ENCODE data around the gene SLC2A13.
"Not testable (repeated sequence)": the region's sequence is repeated elsewhere in the genome, so short reads cannot be mapped to it uniquely, and the experiment has no call there.

Gene SLC2A13

DNA sequence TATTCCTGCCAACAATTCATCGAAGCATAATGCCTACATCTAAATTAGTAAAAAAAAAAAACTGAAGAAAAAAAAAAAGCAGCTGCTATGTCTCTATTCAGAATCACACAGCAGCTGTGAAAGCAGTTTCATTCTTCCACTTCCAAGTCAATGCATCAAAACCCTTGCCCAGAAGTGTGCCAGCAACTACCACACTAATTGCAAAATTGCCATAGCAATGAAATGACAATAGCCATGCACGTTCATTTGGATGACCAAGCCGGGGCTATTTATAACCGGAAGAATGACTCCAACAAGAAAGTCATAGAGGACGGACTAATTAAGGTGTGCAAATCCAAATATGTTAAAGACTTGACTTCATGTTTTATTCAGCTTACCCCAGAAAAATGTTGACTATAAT, 42.5 kb downstream of the SLC2A13 start:
- Histone ChIP-seq H3K9me3 (ENCODE audit: insufficient read depth, low read depth, low read length) (no peaks in the 10 kb centered on the region), H3K4me3 (ENCODE audit: low read length) (no peak overlapping the region), H3K9ac (ENCODE audit: low read depth, low read length) (no peak overlapping the region), H3K27me3 (ENCODE audit: insufficient read depth, low read length) (no peaks in the 10 kb centered on the region), H3K36me3 (ENCODE audit: insufficient read depth, low read length) (no peaks in the 10 kb centered on the region), H3K4me1 (ENCODE audit: insufficient read depth, low read length) (no peaks in the 10 kb centered on the region), H3K27ac (ENCODE audit: low read depth, low read length) (no peak overlapping the region)
- 93% methylated on average over 5 of the region's 5 CpGs for WGBS

DNA sequence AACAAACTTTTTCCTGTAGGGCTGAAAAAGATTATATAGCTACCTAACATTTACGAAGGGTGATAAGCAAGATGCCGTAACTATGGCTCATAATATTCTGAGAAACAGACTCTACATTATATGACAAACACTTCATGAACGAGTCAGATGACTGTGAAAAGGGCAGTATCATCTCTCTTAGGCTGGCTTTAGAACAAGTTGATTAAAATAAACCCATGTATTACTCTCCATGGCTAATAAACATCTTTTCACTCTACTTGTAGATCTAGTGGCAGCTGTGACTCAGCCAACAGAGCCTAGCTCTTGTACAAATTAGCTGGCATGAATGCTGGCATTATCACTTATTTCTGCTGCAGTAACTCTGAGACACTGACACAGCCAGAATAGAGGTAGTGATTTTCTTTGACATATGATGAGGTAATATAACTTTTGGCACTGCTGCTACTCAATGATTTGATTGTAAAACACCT, 47.1 kb downstream of the SLC2A13 start:
- no peaks in the 10 kb centered on the region for H3K4me1 ChIP-seq (ENCODE audit: insufficient read depth, low read length)
- H3K36me3 ChIP-seq (ENCODE audit: insufficient read depth, low read length): no peaks in the 10 kb centered on the region
- no peak overlapping the region for H3K4me3 ChIP-seq (ENCODE audit: low read length)
- H3K27me3 ChIP-seq (ENCODE audit: insufficient read depth, low read length): no peaks in the 10 kb centered on the region
- no peaks in the 10 kb centered on the region for H3K9me3 ChIP-seq (ENCODE audit: insufficient read depth, low read depth, low read length)
- H3K9ac ChIP-seq (ENCODE audit: low read depth, low read length): no peak overlapping the region
- 96% methylated on average over 3 of the region's 3 CpGs for WGBS
- H3K27ac ChIP-seq (ENCODE audit: low read depth, low read length): no peak overlapping the region

DNA sequence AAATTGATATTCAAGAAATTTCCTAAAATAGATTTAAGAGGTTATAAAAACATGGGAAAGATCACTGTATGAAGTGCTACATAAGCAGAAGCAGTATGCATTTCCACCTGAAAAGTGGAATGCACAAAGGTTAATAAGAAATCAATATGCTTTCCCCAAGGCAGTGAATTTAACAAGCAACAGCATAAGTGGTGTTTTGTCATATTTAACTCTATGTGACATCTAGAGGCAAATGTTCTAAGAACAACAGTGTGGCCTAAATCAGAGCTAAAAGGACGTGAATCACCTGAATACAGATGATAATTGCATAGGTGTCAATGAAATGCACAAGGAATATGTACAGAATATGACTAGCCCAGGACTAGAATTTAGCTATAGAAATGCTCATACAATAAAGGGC, 49.5 kb downstream of the SLC2A13 start:
- H3K9me3 ChIP-seq (ENCODE audit: insufficient read depth, low read depth, low read length): no peaks in the 10 kb centered on the region
- H3K27ac ChIP-seq (ENCODE audit: low read depth, low read length): no peak overlapping the region
- no peak overlapping the region for H3K4me3 ChIP-seq (ENCODE audit: low read length)
- H3K27me3 ChIP-seq (ENCODE audit: insufficient read depth, low read length): no peaks in the 10 kb centered on the region
- no peaks in the 10 kb centered on the region for H3K36me3 ChIP-seq (ENCODE audit: insufficient read depth, low read length)
- no peak overlapping the region for H3K9ac ChIP-seq (ENCODE audit: low read depth, low read length)
- no peaks in the 10 kb centered on the region for H3K4me1 ChIP-seq (ENCODE audit: insufficient read depth, low read length)
- WGBS: 90% methylated on average over 1 of the region's 1 CpG

DNA sequence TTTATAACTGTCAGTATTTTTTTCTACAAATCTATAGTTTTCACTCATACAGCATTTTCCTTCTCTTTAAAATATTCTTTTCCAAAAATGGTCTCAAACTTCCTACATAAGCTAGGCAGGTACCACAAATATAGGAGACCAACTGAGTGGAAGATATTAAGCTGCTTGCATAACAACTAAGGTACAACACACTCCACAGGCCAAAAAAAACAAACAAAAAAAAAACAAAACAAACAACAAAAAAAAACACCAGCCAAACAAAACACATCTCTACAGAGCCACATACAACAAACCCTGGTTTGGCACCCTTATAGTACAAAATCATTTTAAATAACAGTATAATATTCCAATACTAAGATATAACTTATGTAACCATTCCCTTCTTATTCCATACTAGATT, 50.1 kb downstream of the SLC2A13 start:
- Histone ChIP-seq H3K27ac (ENCODE audit: low read depth, low read length) (no peak overlapping the region), H3K9ac (ENCODE audit: low read depth, low read length) (no peak overlapping the region), H3K36me3 (ENCODE audit: insufficient read depth, low read length) (no peaks in the 10 kb centered on the region), H3K27me3 (ENCODE audit: insufficient read depth, low read length) (no peaks in the 10 kb centered on the region), H3K9me3 (ENCODE audit: insufficient read depth, low read depth, low read length) (no peaks in the 10 kb centered on the region), H3K4me3 (ENCODE audit: low read length) (no peak overlapping the region), H3K4me1 (ENCODE audit: insufficient read depth, low read length) (no peaks in the 10 kb centered on the region)

DNA sequence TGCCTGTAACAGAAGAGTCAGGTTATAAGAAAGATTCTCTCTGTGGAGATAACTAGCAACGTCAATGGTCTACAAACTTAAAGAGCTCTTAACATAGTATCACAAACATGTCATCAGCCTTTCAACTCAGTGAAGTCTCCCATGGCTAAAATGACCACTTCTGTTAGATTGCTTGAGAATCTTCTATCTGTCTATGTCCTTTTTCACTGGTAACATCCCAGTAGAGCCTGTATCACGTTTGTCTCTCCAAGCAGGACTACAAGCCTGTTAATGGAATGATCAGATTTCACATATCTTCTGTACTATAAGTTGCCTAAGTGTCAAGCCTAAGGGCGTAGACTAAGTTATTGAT, 50.7 kb downstream of the SLC2A13 start:
- Histone ChIP-seq H3K4me1 (ENCODE audit: insufficient read depth, low read length) (no peaks in the 10 kb centered on the region), H3K27ac (ENCODE audit: low read depth, low read length) (no peak overlapping the region), H3K27me3 (ENCODE audit: insufficient read depth, low read length) (no peaks in the 10 kb centered on the region), H3K9me3 (ENCODE audit: insufficient read depth, low read depth, low read length) (no peaks in the 10 kb centered on the region), H3K4me3 (ENCODE audit: low read length) (no peak overlapping the region), H3K9ac (ENCODE audit: low read depth, low read length) (no peak overlapping the region), H3K36me3 (ENCODE audit: insufficient read depth, low read length) (no peaks in the 10 kb centered on the region)
- WGBS: 93% methylated on average over 2 of the region's 3 CpGs

DNA sequence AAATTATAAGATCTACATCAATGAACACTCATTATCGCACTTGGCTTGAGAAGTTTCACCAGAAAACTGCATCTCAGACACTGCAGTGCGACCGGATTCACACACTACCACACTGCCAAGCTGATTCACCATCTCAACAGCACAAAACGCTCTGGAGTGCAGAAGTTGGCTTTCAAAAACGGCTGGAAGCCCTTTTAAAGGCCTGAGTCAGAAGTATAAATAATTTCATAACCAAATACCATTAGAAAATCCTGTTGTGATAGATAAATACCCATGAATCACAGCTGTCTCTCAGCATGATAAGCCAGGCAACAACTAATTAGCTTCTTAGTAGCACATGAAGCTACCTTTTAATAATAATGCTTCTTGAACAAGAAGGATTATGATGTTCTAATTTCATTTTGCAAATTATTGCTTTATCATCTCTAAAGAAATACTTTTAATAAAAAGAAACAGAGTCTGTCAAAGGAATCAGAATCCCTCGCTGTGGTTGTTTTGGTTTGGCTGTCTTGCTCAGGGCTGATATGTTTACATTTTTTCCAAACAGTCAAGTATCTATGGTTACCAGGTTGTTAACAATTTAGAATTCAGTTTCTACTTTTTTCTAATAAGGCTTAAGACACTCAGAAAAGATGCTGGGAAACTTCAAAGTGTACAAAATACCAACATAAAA, 51.2 kb downstream of the SLC2A13 start:
- 88% methylated on average over 5 of the region's 6 CpGs for WGBS

DNA sequence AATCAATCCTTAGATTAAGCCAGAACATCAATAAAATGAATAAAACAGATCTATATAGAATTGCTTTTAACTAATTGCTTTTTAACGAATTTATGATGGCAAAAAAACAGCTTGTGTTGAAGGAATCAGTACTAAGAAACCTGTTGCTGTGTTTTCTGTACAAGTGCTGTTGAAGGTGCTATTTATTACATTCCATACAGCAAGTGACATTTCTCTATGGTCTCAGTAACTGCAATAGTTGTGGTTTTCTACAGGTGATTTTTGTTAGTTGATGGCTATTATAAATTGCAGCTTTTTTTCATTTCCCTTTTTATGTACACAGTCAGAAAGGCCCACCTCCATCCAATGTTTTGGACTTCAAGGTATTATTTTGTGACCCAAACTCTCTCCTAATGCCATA, 56.6 kb downstream of the SLC2A13 start:
- no peak overlapping the region for H3K27ac ChIP-seq (ENCODE audit: low read depth, low read length)
- no peaks in the 10 kb centered on the region for H3K4me1 ChIP-seq (ENCODE audit: insufficient read depth, low read length)
- no peaks in the 10 kb centered on the region for H3K9me3 ChIP-seq (ENCODE audit: insufficient read depth, low read depth, low read length)
- no peaks in the 10 kb centered on the region for H3K27me3 ChIP-seq (ENCODE audit: insufficient read depth, low read length)
- H3K4me3 ChIP-seq (ENCODE audit: low read length): no peak overlapping the region
- no peak overlapping the region for H3K9ac ChIP-seq (ENCODE audit: low read depth, low read length)
- no peaks in the 10 kb centered on the region for H3K36me3 ChIP-seq (ENCODE audit: insufficient read depth, low read length)
- no CpG with 5 or more reads among the region's 1 CpG for WGBS

More for the DNA sequence above, 51.2 kb downstream of the SLC2A13 start:
- Histone ChIP-seq H3K9ac (ENCODE audit: low read depth, low read length) (no peak overlapping the region; the same call in 1 of the 2 replicates), H3K27me3 (ENCODE audit: insufficient read depth, low read length) (no peaks in the 10 kb centered on the region), H3K4me3 (ENCODE audit: low read length) (no peak overlapping the region), H3K4me1 (ENCODE audit: insufficient read depth, low read length) (no peaks in the 10 kb centered on the region), H3K36me3 (ENCODE audit: insufficient read depth, low read length) (no peaks in the 10 kb centered on the region), H3K9me3 (ENCODE audit: insufficient read depth, low read depth, low read length) (no peaks in the 10 kb centered on the region), H3K27ac (ENCODE audit: low read depth, low read length) (no peak overlapping the region)

DNA sequence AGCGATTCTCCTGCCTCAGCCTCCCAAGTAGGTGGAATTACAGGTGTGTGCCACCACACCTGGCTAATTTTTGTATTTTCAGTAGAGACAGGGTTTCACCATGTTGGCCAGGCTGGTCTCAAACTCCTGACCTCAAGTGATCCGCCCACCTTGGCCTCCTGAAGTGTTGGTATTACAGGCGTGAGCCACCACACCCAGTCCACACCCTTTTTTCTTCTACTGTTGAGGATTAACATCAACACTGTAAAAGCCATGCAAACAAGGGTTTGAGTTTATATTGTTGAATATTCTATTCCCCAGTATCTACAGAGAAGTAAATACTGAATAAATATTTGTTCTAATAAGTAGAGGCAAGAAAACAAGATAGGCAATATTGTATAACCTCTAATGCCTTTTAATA, 58.9 kb downstream of the SLC2A13 start:
- H3K27me3 ChIP-seq (ENCODE audit: insufficient read depth, low read length); H3K27ac ChIP-seq (ENCODE audit: low read depth, low read length); H3K9ac ChIP-seq (ENCODE audit: low read depth, low read length); H3K36me3 ChIP-seq (ENCODE audit: insufficient read depth, low read length); H3K9me3 ChIP-seq (ENCODE audit: insufficient read depth, low read depth, low read length); H3K4me1 ChIP-seq (ENCODE audit: insufficient read depth, low read length); H3K4me3 ChIP-seq (ENCODE audit: low read length): not testable (repeated sequence)
- 96% methylated on average over 3 of the region's 3 CpGs for WGBS

DNA sequence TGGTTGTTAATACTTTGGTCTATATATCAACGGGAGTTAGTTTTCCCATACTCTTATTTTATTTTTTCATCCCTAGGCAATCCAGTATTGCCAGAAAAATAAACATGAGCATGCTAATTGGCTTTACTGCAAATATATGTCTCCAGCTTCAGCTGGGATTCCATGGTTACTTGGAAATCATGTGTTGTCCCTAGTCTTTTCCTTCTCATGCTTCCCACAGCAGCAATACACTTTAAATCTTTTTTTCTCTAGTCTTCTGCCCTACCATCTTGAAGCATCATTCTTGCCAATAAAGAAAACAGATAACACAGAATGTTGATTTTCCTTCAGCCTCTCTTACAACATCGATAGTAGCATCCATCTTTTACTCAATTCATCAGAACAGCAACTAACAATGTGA, 60.2 kb downstream of the SLC2A13 start:
- H3K9ac ChIP-seq (ENCODE audit: low read depth, low read length): no peak overlapping the region
- WGBS: 99% methylated on average over 2 of the region's 2 CpGs
- H3K36me3 ChIP-seq (ENCODE audit: insufficient read depth, low read length): no peaks in the 10 kb centered on the region
- H3K27ac ChIP-seq (ENCODE audit: low read depth, low read length): no peak overlapping the region
- H3K4me1 ChIP-seq (ENCODE audit: insufficient read depth, low read length): no peaks in the 10 kb centered on the region
- no peak overlapping the region for H3K4me3 ChIP-seq (ENCODE audit: low read length)
- H3K9me3 ChIP-seq (ENCODE audit: insufficient read depth, low read depth, low read length): no peaks in the 10 kb centered on the region
- H3K27me3 ChIP-seq (ENCODE audit: insufficient read depth, low read length): no peaks in the 10 kb centered on the region

DNA sequence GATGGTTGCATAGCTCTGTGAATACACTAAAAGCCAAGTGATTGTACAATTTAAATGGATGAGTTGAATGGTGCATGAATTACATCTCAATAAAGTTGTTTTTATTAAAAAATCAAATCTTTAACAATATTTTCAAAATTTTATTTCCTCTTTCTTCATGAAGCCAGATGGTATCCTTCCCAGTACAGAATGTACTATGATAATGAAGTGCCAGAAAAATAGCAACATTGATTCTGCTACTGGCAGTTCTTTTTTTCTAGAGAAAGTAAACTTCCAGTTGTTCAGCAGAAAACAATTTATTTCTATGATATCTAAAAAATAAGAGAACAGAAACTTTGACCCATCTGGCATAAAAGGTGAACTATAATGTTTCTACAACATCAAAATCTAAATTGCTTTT, 61.5 kb downstream of the SLC2A13 start:
- Histone ChIP-seq H3K4me3 (ENCODE audit: low read length) (no peak overlapping the region), H3K36me3 (ENCODE audit: insufficient read depth, low read length) (no peaks in the 10 kb centered on the region), H3K9me3 (ENCODE audit: insufficient read depth, low read depth, low read length) (no peaks in the 10 kb centered on the region), H3K4me1 (ENCODE audit: insufficient read depth, low read length) (no peaks in the 10 kb centered on the region), H3K27me3 (ENCODE audit: insufficient read depth, low read length) (no peaks in the 10 kb centered on the region), H3K9ac (ENCODE audit: low read depth, low read length) (no peak overlapping the region), H3K27ac (ENCODE audit: low read depth, low read length) (no peak overlapping the region)

DNA sequence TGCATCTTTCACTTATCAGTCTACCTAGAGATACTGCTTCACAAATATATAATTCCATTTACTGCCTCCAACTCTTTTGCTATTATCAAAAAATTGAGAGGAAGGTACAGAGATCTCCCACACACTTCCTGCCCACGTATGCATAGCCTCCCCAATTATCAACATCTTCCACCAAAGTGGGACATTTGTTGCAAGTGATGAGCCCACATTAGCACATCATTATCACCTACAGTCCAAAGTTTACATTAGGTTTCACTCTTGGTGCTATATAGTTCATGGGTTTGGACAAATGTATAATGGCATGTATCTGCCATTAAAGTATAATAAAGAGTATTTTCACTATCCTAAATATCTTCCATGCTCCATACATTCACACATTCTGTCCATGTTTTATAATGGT, 66.3 kb downstream of the SLC2A13 start:
- Histone ChIP-seq H3K36me3 (ENCODE audit: insufficient read depth, low read length) (no peaks in the 10 kb centered on the region), H3K27ac (ENCODE audit: low read depth, low read length) (no peak overlapping the region), H3K27me3 (ENCODE audit: insufficient read depth, low read length) (no peaks in the 10 kb centered on the region), H3K9me3 (ENCODE audit: insufficient read depth, low read depth, low read length) (no peaks in the 10 kb centered on the region), H3K4me3 (ENCODE audit: low read length) (no peak overlapping the region), H3K4me1 (ENCODE audit: insufficient read depth, low read length) (peaks cover 7% of the 10 kb centered on the region), H3K9ac (ENCODE audit: low read depth, low read length) (no peak overlapping the region)
- 92% methylated on average over 1 of the region's 1 CpG for WGBS

DNA sequence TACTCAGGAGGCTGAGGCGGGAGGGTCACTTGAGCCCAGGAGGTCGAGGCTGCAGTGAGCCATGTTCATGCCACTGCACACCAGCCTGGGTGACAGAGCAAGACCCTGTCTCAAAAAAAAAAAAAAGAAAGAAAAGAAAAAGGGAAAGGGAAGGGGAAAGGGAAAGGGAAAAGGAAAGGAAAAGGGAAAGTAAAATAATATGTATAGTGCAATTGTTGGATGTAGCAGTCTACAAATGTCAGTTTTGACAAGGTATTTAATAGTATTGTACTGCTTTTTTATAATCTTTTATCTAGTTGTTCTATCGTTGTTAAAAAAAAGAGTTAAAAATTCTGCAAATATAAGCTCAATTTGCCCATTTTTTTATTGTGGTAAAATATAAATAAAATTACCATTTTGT, 67.3 kb downstream of the SLC2A13 start:
- Histone ChIP-seq H3K27ac (ENCODE audit: low read depth, low read length) (no peak overlapping the region), H3K9me3 (ENCODE audit: insufficient read depth, low read depth, low read length) (no peaks in the 10 kb centered on the region), H3K27me3 (ENCODE audit: insufficient read depth, low read length) (no peaks in the 10 kb centered on the region), H3K4me3 (ENCODE audit: low read length) (no peak overlapping the region), H3K36me3 (ENCODE audit: insufficient read depth, low read length) (no peaks in the 10 kb centered on the region), H3K9ac (ENCODE audit: low read depth, low read length) (no peak overlapping the region), H3K4me1 (ENCODE audit: insufficient read depth, low read length) (peaks cover 16% of the 10 kb centered on the region)
- WGBS: 92% methylated on average over 2 of the region's 3 CpGs
